Measurements from ENCODE around the gene SVIL. TPM values are rescaled to one million over a fixed set of nuclear protein-coding genes. Genes with fewer than 3 reads are reported as not detected.
A peak's percentile ranks its signal among the peaks of the same experiment; 100 is the strongest.

SVIL gene
- total RNA-seq, 1 donor from 2014 or later: 94.7 TPM

GRCh38 chr10:29596826-29597225, 37.9 kb downstream of the SVIL start:
- H3K27ac ChIP-seq: peak overlapping the region; percentile 79 to 87
- no peak for DNase-seq (ENCODE audit: low spot score in 2 of 2)
- H3K36me3 ChIP-seq: peaks cover 0 to 3% of the 10 kb centered on the region in 2 donors
- no peaks in the 10 kb centered on the region for H3K9me3 ChIP-seq
- intact Hi-C loops (cut with DNase I): no loop called here
- H3K4me3 ChIP-seq: no peak overlapping the region
- no peak for TF ChIP-seq CTCF (IDR thresholded peaks at IDR 0.05)
- peaks cover 4 to 53% of the 10 kb centered on the region in 2 donors for H3K4me1 ChIP-seq
- no peaks in the 10 kb centered on the region for H3K27me3 ChIP-seq

- peaks cover 4 to 56% of the 10 kb centered on the region in 2 donors for H3K4me1 ChIP-seq
- no peaks in the 10 kb centered on the region for H3K36me3 ChIP-seq
- H3K9me3 ChIP-seq: no peaks in the 10 kb centered on the region
- intact Hi-C loops (cut with DNase I): no loop called here
- no peaks in the 10 kb centered on the region for H3K27me3 ChIP-seq
- DNase-seq (ENCODE audit: low spot score in 2 of 2): no peak
- peak overlapping the region; percentile 79 to 87 for H3K27ac ChIP-seq
- no peak overlapping the region for H3K4me3 ChIP-seq
- TF ChIP-seq CTCF (IDR thresholded peaks at IDR 0.05): no peak
These were observed 38.4 kb downstream of the SVIL start for GRCh38 chr10:29596356-29596755.

GRCh38 chr10:29595636-29596225, 39.0 kb downstream of the SVIL start:
- no peak for TF ChIP-seq CTCF (IDR thresholded peaks at IDR 0.05)
- Histone ChIP-seq H3K9me3 (no peaks in the 10 kb centered on the region), H3K36me3 (no peaks in the 10 kb centered on the region), H3K27me3 (no peaks in the 10 kb centered on the region), H3K27ac (peak overlapping the region; percentile 79 to 87), H3K4me3 (no peak overlapping the region), H3K4me1 (peaks cover 4 to 57% of the 10 kb centered on the region in 2 donors)
- intact Hi-C loops (cut with DNase I): no loop called here
- DNase-seq (ENCODE audit: low spot score in 2 of 2): no peak

GRCh38 chr10:29595146-29595545, 39.6 kb downstream of the SVIL start:
- peak overlapping the region; percentile 79 to 87 for H3K27ac ChIP-seq
- no peak for TF ChIP-seq CTCF (IDR thresholded peaks at IDR 0.05)
- intact Hi-C loops (cut with DNase I): no loop called here

GRCh38 chr10:29591651-29591968, 43.2 kb downstream of the SVIL start:
- H3K4me1 ChIP-seq: peaks cover 11 to 54% of the 10 kb centered on the region in 2 donors
- H3K9me3 ChIP-seq: no peaks in the 10 kb centered on the region
- intact Hi-C loops (cut with DNase I): loop anchor here (2.0 to 5.0 kb wide), 5 partner anchors 29 to 146 kb away; no protein-coding TSS in a partner anchor
- H3K27ac ChIP-seq: peak overlapping the region; percentile 48 to 51
- H3K36me3 ChIP-seq: no peaks in the 10 kb centered on the region
- DNase-seq (ENCODE audit: low spot score in 2 of 2): no peak
- TF ChIP-seq CTCF (IDR thresholded peaks at IDR 0.05): no peak
- no peaks in the 10 kb centered on the region for H3K27me3 ChIP-seq
- no peak overlapping the region for H3K4me3 ChIP-seq

More at GRCh38 chr10:29595146-29595545, 39.6 kb downstream of the SVIL start:
- no peaks in the 10 kb centered on the region for H3K9me3 ChIP-seq
- peaks cover 4 to 58% of the 10 kb centered on the region in 2 donors for H3K4me1 ChIP-seq
- DNase-seq (ENCODE audit: low spot score in 2 of 2): no peak
- no peaks in the 10 kb centered on the region for H3K27me3 ChIP-seq
- no peaks in the 10 kb centered on the region for H3K36me3 ChIP-seq
- no peak overlapping the region for H3K4me3 ChIP-seq
